Progenitor cell of endocrine pancreas (in vitro differentiated cells): ENCODE measurements around the gene CELSR3. TPM values are rescaled to one million over a fixed set of nuclear protein-coding genes. Genes with fewer than 3 reads are reported as not detected.

Source experiments
- DNase-seq: peaks from one replicate; pipeline ENCODE4 v3.0.0; 2021; ENCODE audit warnings: low spot score; ENCODE audit not compliant: unreplicated experiment
- H3K27ac Mint-ChIP-seq: 2 replicates; pipeline ENCODE4 v1.8.0; 2021; ENCODE audit warnings: mild to moderate bottlenecking, moderate library complexity, mixed read lengths
- H3K27me3 Mint-ChIP-seq: 2 replicates; pipeline ENCODE4 v1.8.0; 2021; ENCODE audit warnings: mixed read lengths
- H3K36me3 Mint-ChIP-seq: 2 replicates; pipeline ENCODE4 v1.8.0; 2022; ENCODE audit warnings: mixed read lengths; ENCODE audit not compliant: insufficient read depth
- H3K4me1 Mint-ChIP-seq: 2 replicates; pipeline ENCODE4 v1.8.0; 2021; ENCODE audit warnings: low read depth, mixed read lengths
- H3K4me3 Mint-ChIP-seq: 2 replicates; pipeline ENCODE4 v1.8.0; 2021; ENCODE audit warnings: low read depth, mild to moderate bottlenecking, moderate library complexity, mixed read lengths
- H3K9me3 Mint-ChIP-seq: 2 replicates; pipeline ENCODE4 v1.8.0; 2021; ENCODE audit warnings: low read depth, mixed read lengths
- CTCF ChIP-seq: fragments of 200-600 bp; sonication (generic); IDR thresholded peaks from one replicate; pipeline ENCODE4 v1.5.0; 2021; ENCODE audit warnings: antibody characterized with exemption, mild to moderate bottlenecking; ENCODE audit not compliant: unreplicated experiment
- total RNA-seq: library from RNA; stranded (reverse); gene quantifications from 2 replicates; pipeline ENCODE4 v1.2.1, GENCODE V29; 2021

Gene CELSR3
- total RNA-seq, 1 donor from 2014 or later = 14.9 TPM

DNA sequence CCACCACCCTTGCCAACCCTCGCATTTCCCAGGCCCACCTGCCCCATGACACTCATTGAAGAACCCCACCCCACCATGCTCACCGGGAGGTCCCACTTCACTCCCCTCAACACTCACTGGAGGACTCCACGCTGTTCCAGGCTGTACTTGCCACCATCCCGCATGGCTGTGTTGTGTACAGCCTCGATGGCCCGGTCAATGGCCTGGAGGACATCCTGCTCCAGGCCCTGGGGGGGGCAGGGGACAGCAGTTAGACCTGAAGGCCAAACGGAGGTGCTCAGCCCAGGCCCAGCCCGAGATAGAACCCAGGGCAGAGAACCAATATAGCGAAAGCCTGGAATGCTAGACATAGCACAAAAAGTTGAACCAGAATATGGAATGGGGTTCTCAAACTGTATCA, 20.1 kb upstream of the CELSR3 start:
- H3K4me1 Mint-ChIP-seq = peaks cover 20% of the 10 kb centered on the region
- no peaks in the 10 kb centered on the region for H3K27me3 Mint-ChIP-seq
- no peak overlapping the region for H3K27ac Mint-ChIP-seq
- no peaks in the 10 kb centered on the region for H3K9me3 Mint-ChIP-seq
- H3K36me3 Mint-ChIP-seq = peaks cover 16% of the 10 kb centered on the region
- no peak for TF ChIP-seq CTCF
- H3K4me3 Mint-ChIP-seq = no peak overlapping the region
- no peak for DNase-seq

GRCh38 chr3:48681974-48682610, 19.4 kb upstream of the CELSR3 start:
- Mint-ChIP-seq H3K4me1 (peaks cover 20% of the 10 kb centered on the region), H3K4me3 (no peak overlapping the region), H3K27ac (no peak overlapping the region), H3K9me3 (no peaks in the 10 kb centered on the region), H3K36me3 (peaks cover 18% of the 10 kb centered on the region), H3K27me3 (no peaks in the 10 kb centered on the region)
- no peak for DNase-seq
- TF ChIP-seq CTCF = no peak

DNA sequence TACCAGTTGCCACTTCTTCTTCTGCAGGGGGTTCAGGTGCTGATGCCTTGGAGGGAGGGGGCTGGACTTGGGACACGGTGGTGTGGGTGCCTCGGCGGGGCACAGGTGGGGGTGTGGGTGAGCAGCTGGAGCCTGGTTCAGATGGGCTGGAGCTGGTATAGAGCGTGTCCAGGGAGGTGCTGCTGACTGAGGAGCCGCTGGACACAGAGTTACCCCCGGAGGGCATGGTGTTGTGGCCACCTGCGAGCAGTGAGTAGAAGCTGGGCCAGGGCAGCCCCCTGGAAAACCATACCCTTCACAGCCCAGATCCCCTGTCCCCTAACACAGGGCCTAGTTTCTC, 18.8 kb upstream of the CELSR3 start:
- Mint-ChIP-seq H3K36me3 (peaks cover 17% of the 10 kb centered on the region), H3K4me1 (peaks cover 18% of the 10 kb centered on the region), H3K27ac (no peak overlapping the region), H3K4me3 (no peak overlapping the region), H3K9me3 (no peaks in the 10 kb centered on the region), H3K27me3 (no peaks in the 10 kb centered on the region)
- DNase-seq = no peak
- TF ChIP-seq CTCF = no peak

DNA sequence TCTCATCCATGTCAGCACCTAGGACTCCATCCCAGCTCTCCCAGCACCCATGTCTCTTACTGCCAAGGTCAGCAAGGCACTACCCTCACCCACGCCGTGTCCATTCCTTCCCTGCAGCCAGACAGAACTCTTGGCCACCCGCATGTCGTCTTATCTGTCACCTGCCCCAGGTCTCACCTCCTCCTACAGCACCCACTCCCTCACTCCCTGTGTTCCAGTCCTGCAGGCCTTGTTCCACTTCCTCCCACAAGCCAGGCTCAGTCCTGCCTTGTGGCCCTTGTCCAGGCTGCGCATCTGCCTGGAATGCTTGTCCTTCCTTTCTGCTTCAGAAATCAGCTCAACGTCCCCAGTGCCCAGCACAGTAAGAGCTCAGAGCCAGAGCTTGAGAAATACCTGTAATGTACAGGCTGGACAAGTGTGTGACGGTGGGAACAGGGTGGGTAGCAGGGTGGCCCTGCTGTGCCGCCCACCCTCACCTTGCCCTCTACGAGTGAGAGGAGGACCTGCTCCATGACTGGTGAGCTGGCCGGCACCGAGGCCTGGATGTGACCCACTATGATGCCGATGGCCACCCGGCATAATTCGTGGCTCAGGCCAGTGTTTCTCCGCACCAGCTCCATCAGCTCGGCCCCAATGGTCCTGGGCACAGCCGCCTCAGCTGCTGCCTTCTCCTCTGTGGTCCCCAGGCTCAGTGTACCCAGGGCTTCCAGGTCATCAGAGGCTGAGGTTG, 18.3 kb upstream of the CELSR3 start:
- peaks cover 15% of the 10 kb centered on the region for H3K4me1 Mint-ChIP-seq
- H3K4me3 Mint-ChIP-seq = no peak overlapping the region
- peaks cover 16% of the 10 kb centered on the region for H3K36me3 Mint-ChIP-seq
- no peak for TF ChIP-seq CTCF
- H3K27ac Mint-ChIP-seq = no peak overlapping the region
- no peaks in the 10 kb centered on the region for H3K9me3 Mint-ChIP-seq
- H3K27me3 Mint-ChIP-seq = no peaks in the 10 kb centered on the region
- no peak for DNase-seq

GRCh38 chr3:48679411-48680391, 17.0 kb upstream of the CELSR3 start:
- no peaks in the 10 kb centered on the region for H3K9me3 Mint-ChIP-seq
- H3K27me3 Mint-ChIP-seq = no peaks in the 10 kb centered on the region
- H3K27ac Mint-ChIP-seq = no peak overlapping the region
- H3K36me3 Mint-ChIP-seq = peaks cover 18% of the 10 kb centered on the region
- H3K4me3 Mint-ChIP-seq = no peak overlapping the region
- no peak for DNase-seq
- no peak for TF ChIP-seq CTCF
- H3K4me1 Mint-ChIP-seq = peaks cover 10% of the 10 kb centered on the region
